Brain microvascular endothelial cell (primary cell): ENCODE data around the gene GNG7.
"Not testable (repeated sequence)": the region's sequence is repeated elsewhere in the genome, so short reads cannot be mapped to it uniquely, and the experiment has no call there.

ENCODE experiments used
- DNase-seq: peaks from one replicate; pipeline ENCODE4 v3.0.0-alpha.2; 2020
- H3K27ac ChIP-seq: fragments of 250-450 bp; sonication (Bioruptor Pico); 2 replicates; pipeline ENCODE4 v1.5.1; 2020; ENCODE audit warnings: mild to moderate bottlenecking, moderate library complexity
- H3K27me3 ChIP-seq: fragments of 250-450 bp; sonication (Bioruptor Pico); replicated peaks from 2 replicates; pipeline ENCODE4 v1.5.1; 2020; ENCODE audit warnings: mild to moderate bottlenecking
- H3K36me3 ChIP-seq: fragments of 250-450 bp; sonication (Bioruptor Pico); replicated peaks from 2 replicates; pipeline ENCODE4 v1.5.1; 2020; ENCODE audit warnings: mild to moderate bottlenecking
- H3K4me3 ChIP-seq: 2 replicates; pipeline ENCODE4 v1.5.1; 2011; ENCODE audit warnings: low read depth, mild to moderate bottlenecking, control low read depth, low read length, moderate library complexity
- in situ Hi-C: cut with HindIII; loops from 2 replicates; pipeline ENCODE4 v1.10.0; 2017; ENCODE audit warnings: low sequenced_read_pairs, low pct_ligation_motif_present
- TF ChIP-seq, protein P1 (sequence below): IDR thresholded peaks from 2 replicates; pipeline ENCODE4 v1.5.1; 2011; ENCODE audit warnings: low read depth, mild to moderate bottlenecking, moderate library complexity, low read length, control low read depth, inconsistent platforms; ENCODE audit errors: missing control alignments

GNG7 gene

GRCh38 chr19:2546128-2547032, 156.1 kb downstream of the GNG7 start:
- in situ Hi-C loops, result no loop called here
- DNase-seq, result peak; percentile 62
- TF ChIP-seq, protein P1, sequence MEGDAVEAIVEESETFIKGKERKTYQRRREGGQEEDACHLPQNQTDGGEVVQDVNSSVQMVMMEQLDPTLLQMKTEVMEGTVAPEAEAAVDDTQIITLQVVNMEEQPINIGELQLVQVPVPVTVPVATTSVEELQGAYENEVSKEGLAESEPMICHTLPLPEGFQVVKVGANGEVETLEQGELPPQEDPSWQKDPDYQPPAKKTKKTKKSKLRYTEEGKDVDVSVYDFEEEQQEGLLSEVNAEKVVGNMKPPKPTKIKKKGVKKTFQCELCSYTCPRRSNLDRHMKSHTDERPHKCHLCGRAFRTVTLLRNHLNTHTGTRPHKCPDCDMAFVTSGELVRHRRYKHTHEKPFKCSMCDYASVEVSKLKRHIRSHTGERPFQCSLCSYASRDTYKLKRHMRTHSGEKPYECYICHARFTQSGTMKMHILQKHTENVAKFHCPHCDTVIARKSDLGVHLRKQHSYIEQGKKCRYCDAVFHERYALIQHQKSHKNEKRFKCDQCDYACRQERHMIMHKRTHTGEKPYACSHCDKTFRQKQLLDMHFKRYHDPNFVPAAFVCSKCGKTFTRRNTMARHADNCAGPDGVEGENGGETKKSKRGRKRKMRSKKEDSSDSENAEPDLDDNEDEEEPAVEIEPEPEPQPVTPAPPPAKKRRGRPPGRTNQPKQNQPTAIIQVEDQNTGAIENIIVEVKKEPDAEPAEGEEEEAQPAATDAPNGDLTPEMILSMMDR, result no peak
- no peak overlapping the region for H3K4me3 ChIP-seq
- no peaks in the 10 kb centered on the region for H3K27me3 ChIP-seq
- H3K27ac ChIP-seq, result peak overlapping the region; percentile 33
- H3K36me3 ChIP-seq, result no peaks in the 10 kb centered on the region

GRCh38 chr19:2545416-2546127, 156.9 kb downstream of the GNG7 start:
- H3K36me3 ChIP-seq, H3K4me3 ChIP-seq, H3K27ac ChIP-seq, H3K27me3 ChIP-seq, DNase-seq, in situ Hi-C loops: not testable (repeated sequence)

DNA sequence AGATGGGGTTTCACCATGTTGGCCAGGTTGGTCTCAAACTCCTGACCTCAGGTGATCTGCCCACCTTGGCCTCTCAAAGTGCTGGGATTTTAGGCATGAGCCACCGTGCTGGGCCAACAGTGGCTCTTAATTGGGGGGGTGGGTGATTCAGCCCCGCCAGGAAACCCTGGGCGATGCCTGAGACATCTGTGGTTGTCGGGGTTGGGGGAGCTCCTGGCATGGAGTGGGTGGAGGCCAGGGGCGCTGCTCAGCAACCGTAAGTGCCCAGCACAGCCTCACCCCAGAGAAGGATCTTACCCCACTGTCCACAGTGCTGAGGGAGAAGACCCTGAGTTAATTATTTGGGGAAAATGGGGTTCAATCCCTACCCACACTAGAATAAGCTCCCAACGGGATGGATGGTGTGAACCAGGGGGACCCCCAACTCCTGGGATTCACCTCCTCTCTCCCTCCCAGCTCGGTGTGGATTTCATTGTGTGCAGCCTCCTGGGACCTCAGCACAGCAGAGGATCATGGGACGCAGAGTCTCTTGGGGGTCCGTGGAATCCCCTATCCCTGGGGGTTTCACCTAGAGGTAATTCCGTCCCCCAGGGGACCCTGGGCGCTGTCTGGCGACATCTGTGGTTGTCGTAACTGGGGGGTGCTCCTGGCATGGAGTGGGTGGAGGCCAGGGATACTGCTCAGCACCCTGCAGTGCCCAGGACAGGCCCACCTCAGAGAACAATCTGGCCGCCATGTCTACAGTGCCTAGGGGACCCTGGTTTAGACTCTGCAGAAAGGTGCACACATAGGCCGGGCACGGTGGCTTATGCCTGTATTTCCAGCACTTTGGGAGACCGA, 157.7 kb downstream of the GNG7 start:
- Histone ChIP-seq H3K36me3 (no peaks in the 10 kb centered on the region), H3K27me3 (no peaks in the 10 kb centered on the region), H3K27ac (peak overlapping the region; percentile 98), H3K4me3 (no peak overlapping the region)
- DNase-seq, result no peak
- TF ChIP-seq, protein P1, result no peak
- in situ Hi-C loops, result no loop called here

DNA sequence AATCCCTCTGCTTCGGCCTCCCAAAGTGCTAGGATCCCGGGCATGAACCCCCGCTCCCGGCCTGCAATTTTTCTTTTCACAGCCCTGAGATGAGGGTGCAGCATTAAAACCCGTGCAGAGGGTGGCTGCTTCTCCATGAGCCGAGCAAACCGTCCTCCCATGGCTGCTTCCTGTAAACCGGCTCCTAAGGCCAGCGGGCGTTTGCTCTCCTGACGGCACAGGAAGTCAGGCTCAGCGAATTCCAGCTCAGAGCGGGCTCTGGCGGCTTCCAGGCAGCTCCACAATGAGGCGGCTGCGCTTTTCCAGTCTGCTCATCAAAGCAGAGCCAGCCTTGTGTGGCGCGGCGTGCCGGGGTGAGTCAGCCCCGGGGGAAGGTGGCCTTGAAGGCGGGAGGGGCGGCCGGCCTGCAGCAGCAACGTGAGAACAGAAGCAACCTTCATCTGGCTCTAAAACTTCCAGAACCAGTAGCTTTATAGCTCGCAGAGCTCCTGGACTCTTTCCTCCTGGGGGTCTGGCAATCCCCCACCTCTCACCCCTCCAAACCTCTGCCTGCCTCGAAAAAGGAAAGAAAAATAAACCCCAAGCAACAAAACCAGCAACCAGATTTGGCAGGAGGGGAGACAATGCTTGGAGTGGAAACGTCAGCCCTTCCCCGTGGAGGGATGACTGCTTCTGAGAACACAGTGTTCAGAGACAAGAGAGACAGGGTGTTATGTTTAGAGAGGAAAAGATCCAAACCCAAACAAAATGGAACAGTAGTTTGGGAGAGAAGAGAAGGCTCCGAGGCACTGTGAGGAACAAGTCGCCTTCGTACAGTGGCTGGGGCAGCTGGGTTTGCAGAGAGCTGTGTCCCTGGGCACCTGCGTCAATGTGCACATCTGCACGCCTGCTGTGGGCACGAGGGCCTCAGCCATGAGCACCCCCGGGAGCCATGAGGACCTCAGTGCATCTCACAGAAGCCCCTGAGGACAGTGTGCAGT, 158.7 kb downstream of the GNG7 start:
- in situ Hi-C loops, result no loop called here

DNA sequence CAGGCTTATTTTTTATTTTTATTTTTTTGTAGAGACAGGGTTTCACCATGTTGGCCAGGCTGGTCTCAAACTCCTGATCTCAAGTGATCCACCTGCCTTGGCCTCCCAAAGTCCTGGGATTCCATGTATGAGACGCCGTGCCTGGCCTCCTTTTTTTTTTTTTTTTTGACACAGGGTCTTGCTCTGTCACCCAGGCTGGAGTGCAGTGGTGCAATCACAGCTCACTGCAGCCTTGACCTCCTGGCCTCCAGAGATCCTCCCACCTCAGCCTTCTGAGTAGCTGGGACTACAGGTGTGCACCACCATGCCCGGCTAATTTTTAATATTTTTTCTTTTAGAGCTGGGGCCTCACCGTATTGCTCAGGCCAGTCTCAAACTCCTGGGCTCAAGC, 159.4 kb downstream of the GNG7 start:
- H3K4me3 ChIP-seq, H3K36me3 ChIP-seq, DNase-seq, in situ Hi-C loops, H3K27me3 ChIP-seq: not testable (repeated sequence)
- peak overlapping the region; percentile 98 for H3K27ac ChIP-seq

More for the DNA sequence above, 158.7 kb downstream of the GNG7 start:
- Histone ChIP-seq H3K27ac (peak overlapping the region; percentile 98), H3K4me3 (peak overlapping the region; percentile 9), H3K36me3 (no peaks in the 10 kb centered on the region), H3K27me3 (no peaks in the 10 kb centered on the region)
- peak; percentile 97 for DNase-seq
- TF ChIP-seq, protein P1, result peak; percentile 64
